Thoracic aorta (tissue), 2 donors: ENCODE measurements around the gene MBD3L2. TPM values are rescaled to one million over a fixed set of nuclear protein-coding genes. Genes with fewer than 3 reads are reported as not detected.
"Not testable (repeated sequence)": the region's sequence is repeated elsewhere in the genome, so short reads cannot be mapped to it uniquely, and the experiment has no call there.

Experiments used
- ATAC-seq: fragments of 150-250 bp; one replicate; pipeline ENCODE4 v1.8.0; 2017; ENCODE audit warnings: low read depth; ENCODE audit not compliant: insufficient number of reproducible peaks, low FRiP score
- DNase-seq: peaks from one replicate; pipeline ENCODE4 v3.0.0-alpha.2; 2020; ENCODE audit warnings: low spot score
- H3K27ac ChIP-seq, 2 donors: fragments of 200-600 bp; sonication (generic); 1 replicate in 1 of 2; 2 replicates in 1 of 2; pipeline ENCODE4 v1.5.1; 2016; ENCODE audit warnings: mild to moderate bottlenecking in 2 of 2, moderate library complexity in 2 of 2
- H3K27me3 ChIP-seq: fragments of 200-600 bp; sonication (generic); replicated peaks from 2 replicates; pipeline ENCODE4 v1.6.0; 2016; ENCODE audit warnings: mild to moderate bottlenecking; ENCODE audit not compliant: insufficient read depth
- H3K36me3 ChIP-seq: fragments of 200-600 bp; sonication (generic); one replicate; pipeline ENCODE4 v1.5.1; 2016
- H3K4me1 ChIP-seq, 2 donors: fragments of 200-600 bp; sonication (generic); 1 replicate in 1 of 2; 2 replicates in 1 of 2; pipeline versions ENCODE4 v1.5.1 to v1.6.0; 2016; ENCODE audit warnings: low read depth in 2 of 2, mild to moderate bottlenecking in 1 of 2; ENCODE audit not compliant: control insufficient read depth in 1 of 2
- H3K4me3 ChIP-seq: fragments of 200-600 bp; sonication (generic); 2 replicates; pipeline ENCODE4 v1.5.1; 2016; ENCODE audit warnings: mild to moderate bottlenecking
- H3K9me3 ChIP-seq: fragments of 200-600 bp; sonication (generic); 2 replicates; pipeline ENCODE4 v1.5.1; 2016
- total RNA-seq, 2 donors: library from RNA; depleted of rRNA; stranded (reverse); fragments of >200 nt; gene quantifications; one replicate each; pipeline versions ENCODE4 v1.1.0 to v1.2.3, GENCODE V29; 2016

MBD3L2 gene
- total RNA-seq, 2 donors from 2014 or later = not detected

GRCh38 chr19:7030278-7030677, 18.8 kb upstream of the MBD3L2 start, which contains the start of gene MBD3L5:
Gene MBD3L5 (plus strand): TSS chr19:7030578. CDS start chr19:7030612, 34 bp downstream.
- not testable (repeated sequence) for DNase-seq, ATAC-seq, H3K27ac ChIP-seq

GRCh38 chr19:7040079-7040478, 9.0 kb upstream of the MBD3L2 start, which contains the start of gene MBD3L4:
Gene MBD3L4 (minus strand): TSS chr19:7040179. CDS start chr19:7040144, 35 bp downstream.
- not testable (repeated sequence) for H3K27me3 ChIP-seq, DNase-seq, ATAC-seq, H3K4me3 ChIP-seq, H3K27ac ChIP-seq, H3K36me3 ChIP-seq, H3K9me3 ChIP-seq, H3K4me1 ChIP-seq

More at GRCh38 chr19:7030278-7030677, 18.8 kb upstream of the MBD3L2 start, which contains the start of gene MBD3L5:
- not testable (repeated sequence) for H3K27me3 ChIP-seq, H3K9me3 ChIP-seq, H3K4me3 ChIP-seq, H3K36me3 ChIP-seq, H3K4me1 ChIP-seq

- H3K27me3 ChIP-seq, H3K36me3 ChIP-seq, H3K27ac ChIP-seq, ATAC-seq, H3K4me3 ChIP-seq, DNase-seq, H3K4me1 ChIP-seq, H3K9me3 ChIP-seq: not testable (repeated sequence)
Measured at GRCh38 chr19:7041563-7041962, 7.6 kb upstream of the MBD3L2 start.

- not testable (repeated sequence) for H3K9me3 ChIP-seq, DNase-seq, ATAC-seq, H3K36me3 ChIP-seq, H3K4me1 ChIP-seq, H3K4me3 ChIP-seq, H3K27ac ChIP-seq, H3K27me3 ChIP-seq
Measured at GRCh38 chr19:7051421-7051820, 2.3 kb downstream of the MBD3L2 start.

- not testable (repeated sequence) for ATAC-seq, H3K36me3 ChIP-seq, H3K27me3 ChIP-seq, H3K27ac ChIP-seq, H3K4me3 ChIP-seq, H3K9me3 ChIP-seq, H3K4me1 ChIP-seq, DNase-seq
Measured at GRCh38 chr19:7052896-7053295, 3.8 kb downstream of the MBD3L2 start.

- DNase-seq, ATAC-seq: not testable (repeated sequence)
Measured at GRCh38 chr19:7054635-7055368, 5.7 kb downstream of the MBD3L2 start.

GRCh38 chr19:7055679-7056078, 6.6 kb downstream of the MBD3L2 start:
- H3K27me3 ChIP-seq, H3K27ac ChIP-seq, H3K4me1 ChIP-seq, H3K36me3 ChIP-seq, H3K9me3 ChIP-seq, ATAC-seq, H3K4me3 ChIP-seq, DNase-seq: not testable (repeated sequence)

More at GRCh38 chr19:7054635-7055368, 5.7 kb downstream of the MBD3L2 start:
- H3K27ac ChIP-seq, H3K27me3 ChIP-seq, H3K36me3 ChIP-seq, H3K4me1 ChIP-seq, H3K9me3 ChIP-seq, H3K4me3 ChIP-seq: not testable (repeated sequence)

GRCh38 chr19:7056371-7056770, 7.2 kb downstream of the MBD3L2 start:
- DNase-seq, H3K4me1 ChIP-seq, H3K27me3 ChIP-seq, H3K9me3 ChIP-seq, H3K4me3 ChIP-seq, H3K27ac ChIP-seq, H3K36me3 ChIP-seq, ATAC-seq: not testable (repeated sequence)

GRCh38 chr19:7058576-7058975, 9.5 kb downstream of the MBD3L2 start, which contains the start of gene MBD3L3:
Gene MBD3L3 (minus strand): TSS chr19:7058676. CDS start chr19:7058605, 71 bp downstream.
- not testable (repeated sequence) for H3K9me3 ChIP-seq, ATAC-seq, H3K27me3 ChIP-seq, H3K36me3 ChIP-seq, DNase-seq, H3K27ac ChIP-seq, H3K4me1 ChIP-seq, H3K4me3 ChIP-seq

GRCh38 chr19:7059977-7060376, 10.9 kb downstream of the MBD3L2 start:
- not testable (repeated sequence) for ATAC-seq, H3K27me3 ChIP-seq, H3K4me1 ChIP-seq, H3K9me3 ChIP-seq, H3K36me3 ChIP-seq, DNase-seq, H3K27ac ChIP-seq, H3K4me3 ChIP-seq
